HL-60/S4 (cell line): ENCODE results near the gene PSAT1.

Experiments
- in situ Hi-C: fragments of 300-500 bp; cut with MboI; formaldehyde crosslinking; loops from 2 replicates; pipeline ENCODE4 v1.14.3; 2022; ENCODE audit warnings: low sequenced_read_pairs

Gene PSAT1

DNA sequence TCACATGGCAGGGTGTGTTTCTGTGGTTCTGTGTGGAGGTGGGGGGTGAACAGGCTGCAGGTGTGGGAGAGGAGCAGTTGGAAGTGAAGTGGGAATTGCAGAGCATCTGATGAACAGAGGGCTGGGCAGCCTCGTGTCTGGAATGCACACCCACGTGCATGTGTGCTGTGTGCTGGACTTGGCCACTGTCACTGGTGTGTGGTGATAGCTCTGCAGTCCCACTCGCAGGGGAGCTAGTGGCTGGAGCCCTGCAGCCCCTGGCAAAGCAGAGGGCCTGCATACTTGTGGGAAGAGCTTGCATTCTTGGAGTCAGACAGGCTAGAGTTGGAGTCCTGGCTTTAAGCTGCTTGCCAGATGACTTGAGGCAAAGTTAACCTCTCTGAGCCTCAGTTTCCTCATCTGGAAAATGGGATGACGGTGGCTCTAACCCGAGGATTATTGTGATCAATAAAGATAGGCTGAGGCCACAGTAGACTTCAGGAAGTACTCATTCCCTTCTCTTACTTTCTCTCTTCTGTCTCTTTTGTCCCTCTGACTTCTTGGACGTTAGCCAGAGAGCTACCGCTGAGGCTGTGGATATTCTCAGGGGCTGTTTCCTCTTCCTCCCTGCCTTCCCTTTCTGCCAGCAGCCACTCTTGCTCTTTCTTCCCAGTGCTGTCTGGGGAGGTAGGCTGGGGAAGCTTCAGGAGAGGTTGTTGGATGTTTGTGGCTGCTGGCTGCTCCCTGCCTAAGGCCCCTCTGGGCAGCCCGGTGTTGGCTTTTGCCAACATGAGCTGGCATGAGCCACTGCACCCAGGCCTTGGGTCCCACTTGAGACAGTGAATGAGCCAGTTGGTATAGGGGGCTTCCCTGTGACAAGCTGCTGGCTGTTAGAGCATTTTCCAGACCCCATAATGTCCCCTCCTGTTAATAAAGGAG, 18.3 kb downstream of the PSAT1 start:
- in situ Hi-C loops = no loop called here

DNA sequence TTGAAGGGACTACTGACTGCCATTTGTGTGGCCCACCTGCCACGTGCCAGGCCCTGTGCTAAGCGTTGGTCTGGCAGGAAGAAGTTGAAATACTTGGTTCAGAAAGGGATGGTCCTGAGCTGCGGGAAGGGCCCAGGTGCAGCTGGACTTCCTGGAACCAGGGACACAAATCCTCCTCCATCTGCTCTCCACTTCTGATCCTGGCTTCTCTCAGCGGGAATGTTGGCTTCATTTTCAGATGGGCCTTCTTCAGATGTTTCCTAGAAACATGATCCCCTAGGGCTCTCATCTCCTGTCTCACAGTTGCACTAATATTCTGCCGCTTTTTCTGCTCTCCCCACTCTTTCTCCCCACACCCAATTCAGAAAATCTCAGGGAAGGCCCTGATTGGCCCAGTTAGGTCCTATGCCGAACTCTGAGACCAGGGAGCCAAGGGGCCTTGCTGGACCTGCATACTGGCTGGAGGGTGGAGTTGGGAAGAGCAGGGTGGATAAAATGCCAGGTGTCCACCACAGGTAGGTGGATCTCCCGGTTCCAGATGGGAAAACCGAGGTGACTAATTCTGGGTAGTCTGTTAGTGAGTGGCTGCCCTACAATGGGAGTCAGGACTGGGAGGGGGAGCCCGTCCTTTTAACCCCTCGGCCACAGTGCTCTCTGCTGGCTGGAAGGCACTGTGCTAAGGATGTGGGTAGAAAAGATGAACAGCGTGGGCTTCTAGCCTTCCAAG, 19.4 kb downstream of the PSAT1 start:
- in situ Hi-C loops = no loop called here

DNA sequence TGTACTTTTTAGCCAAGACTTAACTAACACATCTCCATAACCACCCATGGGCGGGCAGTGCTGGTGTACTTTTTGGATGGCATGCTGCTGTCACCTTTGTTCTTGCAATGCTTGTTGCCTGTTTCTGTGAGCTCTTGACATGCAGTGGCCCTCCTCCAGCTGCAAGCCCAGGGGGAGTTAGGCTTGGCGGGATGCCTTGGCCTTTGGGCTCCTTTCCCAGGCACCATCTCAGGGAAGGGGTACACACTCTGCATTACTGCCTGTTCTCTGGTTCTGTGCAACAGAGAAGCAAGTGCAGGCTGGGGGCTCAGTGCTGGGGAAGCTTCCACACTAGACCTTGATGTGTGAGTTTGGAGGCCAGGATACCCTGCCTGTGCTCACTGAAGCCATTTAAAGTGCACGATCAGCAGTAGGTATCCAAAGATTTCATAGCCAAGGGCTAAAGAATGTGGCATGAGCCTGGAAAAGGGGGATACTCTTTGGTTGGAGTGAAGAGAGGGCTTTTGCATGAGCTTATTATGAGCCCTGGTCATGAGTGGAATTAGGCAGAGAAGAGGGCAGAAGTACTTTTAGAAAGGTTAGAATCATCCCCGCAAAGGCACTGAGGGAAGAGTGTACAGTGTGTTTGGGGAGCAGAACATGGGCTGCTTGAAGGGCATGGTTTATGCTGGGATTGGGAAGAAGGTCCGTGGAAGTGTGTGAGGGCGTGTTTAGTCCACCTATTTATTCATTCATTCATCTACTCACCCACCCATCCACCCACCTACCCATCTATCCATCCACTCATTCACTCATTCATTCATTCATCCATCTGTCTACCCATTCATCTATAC, 22.5 kb downstream of the PSAT1 start:
- in situ Hi-C loops = no loop called here

DNA sequence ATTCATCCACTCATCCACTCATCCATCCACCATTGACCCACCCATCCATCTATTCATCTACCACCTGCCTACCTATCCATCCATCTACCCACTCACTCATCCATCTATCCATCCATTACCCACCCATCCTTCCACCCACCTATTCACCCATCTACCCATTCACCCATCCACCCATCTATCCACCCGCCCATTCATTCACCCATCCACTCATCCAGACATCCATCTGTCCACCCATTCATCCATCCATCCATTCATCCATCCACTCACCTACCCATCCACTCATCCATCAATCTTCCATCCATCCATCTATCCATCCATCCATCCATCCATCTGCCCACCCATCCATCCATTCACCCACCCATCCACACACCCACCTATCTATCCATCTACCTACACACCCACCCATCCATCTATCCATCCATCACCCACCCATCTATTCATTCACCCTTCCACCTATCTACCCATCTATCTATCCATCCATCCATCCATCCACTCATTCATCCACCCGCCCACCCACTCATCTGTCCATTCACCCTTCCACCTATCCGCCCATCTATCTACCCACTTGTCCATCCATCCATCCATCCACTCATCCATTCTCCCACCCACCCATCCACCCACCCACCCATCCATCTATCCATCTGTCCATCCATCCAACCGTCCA, 23.2 kb downstream of the PSAT1 start:
- in situ Hi-C loops = no loop called here

DNA sequence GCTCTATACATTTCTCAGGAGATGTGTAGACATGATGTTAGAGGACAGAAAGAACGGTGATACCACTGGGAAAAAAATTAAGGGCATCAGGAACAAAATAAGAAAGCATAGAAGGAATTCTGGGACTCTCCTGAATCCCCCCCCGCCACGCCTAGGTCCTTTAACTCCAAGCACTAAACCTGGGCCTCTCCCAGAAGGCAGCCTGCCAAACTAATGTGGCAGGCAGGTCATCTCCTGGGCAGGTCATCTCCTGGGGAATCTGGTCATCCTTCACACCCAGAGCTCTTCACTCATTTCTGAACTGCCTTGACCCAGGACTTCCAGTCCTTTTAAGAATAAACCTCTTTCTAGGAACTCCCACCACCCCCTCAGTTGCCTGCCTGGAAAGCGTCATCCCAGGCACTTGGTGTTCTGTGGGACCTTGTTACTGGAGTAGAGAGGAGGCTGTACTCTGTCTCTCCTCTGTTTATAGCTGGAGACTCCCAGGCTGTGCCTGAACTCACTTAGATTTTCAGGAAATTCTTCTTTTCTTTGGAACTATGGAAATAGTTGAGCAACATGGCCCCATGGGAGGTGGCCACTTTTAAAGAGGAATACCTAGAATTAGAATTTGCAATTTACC, 24.1 kb downstream of the PSAT1 start:
- in situ Hi-C loops = no loop called here

DNA sequence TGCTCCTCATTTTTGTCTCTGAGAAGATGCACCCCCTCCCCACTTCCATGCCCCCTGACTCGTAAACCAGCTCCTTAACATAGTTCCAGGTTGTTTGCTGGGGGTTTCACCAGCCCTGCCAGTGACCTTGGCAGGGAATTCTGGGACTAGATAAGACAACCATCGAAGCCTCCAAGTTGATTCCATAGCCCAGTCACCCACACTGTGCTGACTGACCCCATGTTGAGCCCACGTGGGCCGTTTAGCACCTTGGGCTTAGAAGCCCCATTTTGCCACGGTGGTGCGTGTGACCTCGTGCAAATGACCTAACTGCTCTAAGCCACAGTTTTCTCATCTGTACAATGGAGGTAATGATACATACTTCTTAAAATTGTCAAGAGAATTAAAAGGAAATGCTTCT, 24.6 kb downstream of the PSAT1 start:
- in situ Hi-C loops = no loop called here

DNA sequence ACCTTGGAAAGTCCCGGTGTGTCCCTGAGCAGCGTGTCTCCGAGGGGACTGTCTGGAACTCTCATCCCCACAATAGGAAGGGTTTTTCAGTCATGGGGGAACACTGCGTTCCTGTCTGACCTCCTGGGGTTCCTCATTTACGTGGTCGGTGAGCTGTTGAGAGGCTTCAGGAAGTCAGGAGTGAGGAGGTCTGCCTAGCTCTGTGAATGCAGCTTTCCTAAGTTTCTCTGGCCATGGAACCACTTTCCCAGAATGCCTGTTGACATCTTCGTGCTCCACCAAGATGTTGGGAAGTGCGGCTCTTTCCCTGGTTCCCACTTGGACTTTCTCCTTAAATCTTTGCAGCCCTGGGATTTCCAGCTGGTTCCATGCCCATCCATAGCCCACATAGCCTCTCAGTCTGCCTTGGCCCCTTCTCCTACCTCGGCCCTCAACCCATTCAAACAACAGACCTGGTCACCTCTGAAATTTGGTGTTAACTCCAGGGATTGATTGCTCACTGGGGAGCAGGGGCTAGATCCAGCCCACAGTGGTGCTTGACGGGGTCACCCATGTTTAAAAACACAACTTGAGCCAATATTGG, 27.2 kb downstream of the PSAT1 start:
- in situ Hi-C loops = no loop called here

DNA sequence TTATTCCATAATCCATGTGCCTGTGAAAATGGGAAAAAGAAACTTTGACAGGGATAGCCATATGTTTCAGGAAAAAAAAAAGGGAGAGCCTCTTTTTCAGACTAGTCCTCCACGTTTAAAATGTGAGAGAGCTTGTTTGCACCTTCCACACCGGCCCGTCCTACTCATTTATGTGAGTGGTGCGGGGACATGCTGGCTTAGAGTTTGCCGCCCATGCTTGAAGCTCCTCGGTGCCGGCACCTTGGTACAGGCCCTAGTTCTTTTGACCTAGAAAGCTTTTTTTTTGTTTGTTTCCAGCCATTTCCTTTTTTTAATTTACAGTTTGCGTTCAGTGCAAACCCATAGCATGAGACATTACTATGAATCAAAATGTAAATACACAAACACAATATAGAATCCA, 27.8 kb downstream of the PSAT1 start:
- in situ Hi-C loops = no loop called here

DNA sequence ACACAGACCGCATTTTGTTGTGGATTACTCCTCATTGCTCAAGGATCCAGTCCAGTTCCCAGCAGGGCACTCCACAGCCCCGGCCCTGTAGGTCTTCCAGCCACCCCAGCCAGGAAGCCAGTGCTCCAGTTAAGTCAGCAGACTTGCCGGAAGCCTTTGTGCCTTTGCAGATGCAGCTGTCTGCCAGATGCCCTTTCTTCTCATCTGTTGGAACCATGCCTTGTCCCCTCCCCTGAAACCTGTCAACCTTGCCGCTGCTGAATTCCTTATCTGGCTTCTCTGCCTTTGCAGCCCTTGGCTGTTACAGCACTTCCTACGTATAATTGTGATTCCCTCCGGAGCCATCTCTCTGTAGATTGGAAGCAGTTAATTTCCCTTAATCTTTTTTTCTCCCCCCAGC, 28.4 kb downstream of the PSAT1 start:
- in situ Hi-C loops = no loop called here

DNA sequence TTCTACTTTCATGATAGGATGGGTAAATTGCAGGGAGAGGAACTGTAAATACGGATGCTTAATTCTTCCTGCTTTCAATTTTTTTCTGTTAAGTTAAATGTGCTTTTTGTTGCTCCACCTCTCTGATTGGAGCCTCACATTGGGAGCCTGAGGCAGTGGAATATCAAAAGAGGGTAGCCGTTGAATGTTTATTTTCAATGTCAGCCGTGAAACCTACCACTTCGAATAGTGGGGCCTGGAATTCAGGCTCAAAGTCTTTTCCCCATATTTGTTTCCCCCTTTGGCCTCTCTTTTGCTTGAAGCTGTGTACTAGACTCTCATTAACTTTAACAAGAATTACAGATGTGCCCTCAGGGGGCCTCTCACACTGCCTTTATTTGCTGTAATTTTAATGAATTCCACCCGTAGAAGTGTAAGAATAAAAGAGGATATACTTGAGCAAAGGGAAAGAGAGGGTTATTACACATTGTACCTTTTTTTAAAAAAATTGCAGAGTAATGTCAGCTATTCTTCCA, 29.0 kb downstream of the PSAT1 start:
- in situ Hi-C loops = no loop called here

DNA sequence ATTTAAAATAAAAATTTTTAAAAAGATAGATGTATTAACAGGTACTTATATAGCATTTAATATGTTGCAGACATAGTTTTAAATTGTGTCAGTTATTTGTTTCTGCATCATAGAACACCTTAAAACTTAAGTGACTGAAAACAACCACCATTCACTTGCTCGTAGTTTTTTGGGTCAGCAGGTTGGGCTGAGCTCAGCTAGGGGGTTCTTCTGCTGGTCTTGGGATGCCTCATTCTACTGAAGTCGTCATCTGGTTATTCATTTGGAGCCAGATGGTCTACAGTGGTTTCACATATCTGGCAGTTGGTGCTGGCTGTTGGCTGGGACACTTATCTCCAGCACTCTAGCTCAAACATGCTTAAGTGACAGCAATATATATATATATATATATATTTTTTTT, 29.6 kb downstream of the PSAT1 start:
- in situ Hi-C loops = no loop called here

DNA sequence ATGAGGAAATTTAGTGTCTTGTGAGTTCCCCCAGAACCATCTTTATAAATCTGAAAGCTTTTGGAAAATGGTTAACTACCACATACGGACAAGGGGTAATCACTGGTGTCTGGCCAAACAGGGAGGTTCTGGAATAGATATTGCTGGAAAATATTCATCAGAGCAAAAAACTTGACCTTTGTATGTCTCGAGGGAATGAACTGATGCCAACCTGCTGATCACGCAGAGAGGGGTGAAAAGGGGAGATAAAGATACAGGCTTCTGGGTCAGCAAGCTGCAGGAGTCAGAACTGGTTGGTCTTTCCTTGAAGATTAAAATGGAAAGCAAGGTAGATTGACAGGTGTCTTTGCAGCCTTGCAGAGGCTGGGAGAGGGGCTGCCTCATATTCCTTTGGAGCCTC, 35.5 kb downstream of the PSAT1 start:
- in situ Hi-C loops = no loop called here

DNA sequence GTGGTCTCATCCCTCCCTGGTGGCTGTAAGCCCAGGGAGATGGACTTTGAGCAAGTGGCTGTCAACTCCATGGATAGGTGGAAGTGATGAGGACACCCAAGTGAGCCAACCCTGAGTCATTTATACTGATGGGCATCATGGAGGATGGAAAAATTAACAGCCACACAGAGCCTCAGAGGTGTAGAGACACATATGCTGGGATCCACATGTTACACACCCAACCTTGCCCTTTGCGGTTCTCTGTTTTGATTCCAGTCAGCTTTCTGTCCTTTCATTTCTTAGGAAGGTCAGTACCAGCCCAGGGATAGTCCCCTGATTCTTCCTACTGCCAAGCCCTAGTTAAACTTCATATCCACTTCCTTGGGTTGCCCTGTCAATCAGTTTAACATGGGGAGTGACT, 51.9 kb downstream of the PSAT1 start:
- in situ Hi-C loops = no loop called here

DNA sequence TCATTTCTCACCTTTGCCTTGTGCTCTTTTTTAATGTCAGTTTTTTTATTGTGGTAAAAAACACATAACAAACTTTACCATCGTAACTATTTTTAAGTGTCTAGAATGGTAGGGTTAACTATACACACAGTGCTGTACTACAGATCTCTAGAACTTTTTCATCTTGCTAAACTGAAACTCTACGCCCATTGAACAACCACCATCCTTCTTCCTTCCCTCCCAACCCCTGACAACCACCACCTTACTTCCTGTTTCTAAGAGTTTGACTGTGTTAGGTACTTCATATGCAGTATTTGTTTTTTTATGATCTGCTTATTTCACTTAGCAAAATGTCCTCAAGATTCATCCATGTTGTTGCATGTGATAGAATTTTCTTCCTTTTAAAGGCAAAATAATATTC, 54.9 kb downstream of the PSAT1 start:
- in situ Hi-C loops = no loop called here

DNA sequence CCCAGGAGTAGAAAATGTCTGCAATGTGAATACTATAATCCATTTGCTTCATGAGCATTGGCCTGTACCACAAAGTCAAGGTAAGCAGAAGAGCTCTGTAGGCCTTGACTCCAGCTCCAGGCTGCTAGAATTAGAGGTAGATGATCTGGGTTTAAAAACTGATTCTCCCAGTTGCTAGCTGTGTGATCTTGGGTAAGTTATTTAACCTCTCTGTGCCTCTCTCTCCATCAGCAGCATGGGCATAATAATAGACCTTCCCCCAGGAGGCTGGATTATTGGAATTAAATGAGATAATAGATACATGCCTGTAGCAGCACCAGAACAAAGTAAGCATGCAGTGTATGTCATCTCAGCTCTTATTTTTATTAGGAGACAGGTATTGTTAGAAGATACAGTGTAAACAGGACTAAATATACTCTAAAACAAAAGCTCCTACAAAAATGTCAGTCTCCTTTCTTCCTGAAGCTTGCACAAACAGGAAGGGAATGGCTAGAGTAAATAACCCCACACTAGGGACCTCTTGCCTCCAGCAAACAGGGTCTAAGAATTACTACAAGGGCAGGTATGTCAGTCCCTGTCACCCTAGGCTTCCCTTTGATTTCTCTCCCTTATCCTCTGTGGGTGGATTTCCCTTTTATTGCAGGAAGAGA, 57.5 kb downstream of the PSAT1 start:
- in situ Hi-C loops = no loop called here

DNA sequence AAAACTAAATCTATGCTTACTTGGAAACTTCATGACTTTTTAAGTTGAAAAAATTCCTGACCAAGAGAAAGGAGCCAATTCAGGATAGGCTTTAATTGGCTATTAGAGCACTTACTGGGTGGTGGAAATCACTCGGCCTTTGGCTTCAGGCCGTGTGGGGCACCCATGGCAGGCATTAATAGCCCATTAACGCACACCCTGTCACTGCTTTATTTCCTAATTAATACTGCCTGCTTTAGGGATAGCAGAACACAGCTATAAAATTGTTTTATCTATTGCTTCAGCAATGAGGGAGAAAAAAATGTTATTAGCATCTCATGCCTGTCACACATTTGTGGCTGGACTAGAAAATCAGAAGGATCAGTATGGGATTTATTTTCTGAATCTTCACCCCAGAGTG, 58.1 kb downstream of the PSAT1 start:
- in situ Hi-C loops = no loop called here

DNA sequence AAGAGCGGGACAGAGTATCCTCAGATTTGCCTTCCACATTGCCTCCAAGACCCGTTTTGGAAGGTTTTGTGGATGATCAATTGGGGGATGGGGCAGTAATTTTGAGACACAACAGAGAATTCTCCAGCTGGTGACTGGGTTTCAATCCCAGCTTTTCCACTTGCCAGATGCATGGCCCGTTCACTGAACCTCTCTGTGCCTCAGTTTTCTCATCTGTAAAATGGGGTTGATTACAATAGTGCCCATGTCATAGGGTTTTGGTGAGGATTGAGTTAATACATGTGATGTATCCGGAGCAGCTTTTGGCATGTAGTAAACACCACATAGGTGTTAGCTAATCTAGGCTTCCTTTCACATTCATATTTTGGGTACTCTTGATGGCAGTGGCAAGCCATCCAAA, 59.7 kb downstream of the PSAT1 start:
- in situ Hi-C loops = no loop called here

DNA sequence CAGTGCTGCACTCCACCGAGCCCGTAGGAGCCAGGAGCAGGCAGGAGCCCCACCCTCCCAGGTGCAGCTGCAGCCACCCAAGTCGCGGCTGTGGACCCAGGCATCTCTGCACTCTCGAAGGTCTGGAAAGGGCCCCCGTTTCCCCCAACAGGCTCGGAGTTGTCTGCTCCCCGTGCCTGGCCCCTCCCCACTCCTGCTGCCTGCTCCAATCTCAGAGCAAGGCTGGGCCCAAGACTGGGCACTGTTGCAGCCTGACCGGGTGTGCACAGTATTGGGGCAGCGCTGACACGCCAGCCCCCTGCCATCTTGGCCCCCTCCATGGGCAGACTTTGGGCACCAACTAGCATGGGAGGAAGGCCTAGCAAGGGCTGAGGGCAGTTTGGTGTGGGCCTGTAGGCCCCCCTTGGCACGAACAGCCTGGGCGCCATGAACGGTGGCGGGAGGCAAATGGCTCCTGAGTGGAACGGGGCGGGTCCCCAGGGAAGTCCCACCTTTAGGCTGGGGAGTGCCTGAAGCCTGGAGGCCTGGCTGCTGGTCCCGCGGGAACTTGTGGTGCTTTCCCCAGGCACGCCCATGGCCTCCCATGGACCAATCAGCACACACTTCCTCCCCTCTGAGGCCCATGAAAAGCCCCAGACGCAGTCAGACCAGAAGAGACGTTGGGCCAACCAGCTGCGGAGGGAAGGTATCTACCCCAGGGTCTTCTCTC, 60.4 kb downstream of the PSAT1 start:
- in situ Hi-C loops = no loop called here
